Spleen (tissue), 11 donors: ENCODE measurements around the gene KREMEN2. TPM values are rescaled to one million over a fixed set of nuclear protein-coding genes. Genes with fewer than 3 reads are reported as not detected.

Experiments
- DNase-seq: peaks from one replicate; pipeline ENCODE4 v3.0.0-alpha.2; 2020
- H3K27ac ChIP-seq, 8 donors: fragments of 200-600 bp; sonication (generic) in 7 of 8; 1 replicate in 4 of 8; 2 replicates in 4 of 8; pipeline versions ENCODE4 v1.5.0 to v1.8.0; 2016 to 2021; ENCODE audit warnings: inconsistent platforms in 4 of 8, mild to moderate bottlenecking in 4 of 8, moderate library complexity in 1 of 8
- H3K27me3 ChIP-seq, 7 donors: fragments of 200-600 bp; sonication (generic) in 6 of 7; replicated peaks in 1 of 7; 1 replicate in 4 of 7; 2 replicates in 3 of 7; pipeline versions ENCODE4 v1.5.0 to v1.8.0; 2016 to 2021; ENCODE audit warnings: inconsistent platforms in 3 of 7, mild to moderate bottlenecking in 1 of 7
- H3K36me3 ChIP-seq, 6 donors: fragments of 200-600 bp; sonication (generic) in 5 of 6; 1 replicate in 4 of 6; 2 replicates in 2 of 6; pipeline versions ENCODE4 v1.5.0 to v1.8.0; 2016 to 2021; ENCODE audit warnings: inconsistent platforms in 2 of 6
- H3K4me1 ChIP-seq, 6 donors: fragments of 200-600 bp; sonication (generic) in 5 of 6; 1 replicate in 3 of 6; 2 replicates in 3 of 6; pipeline versions ENCODE4 v1.5.0 to v1.8.0; 2016 to 2021; ENCODE audit warnings: inconsistent platforms in 3 of 6
- H3K4me3 ChIP-seq, 8 donors: fragments of 200-600 bp; sonication (generic) in 7 of 8; 1 replicate in 4 of 8; 2 replicates in 4 of 8; pipeline versions ENCODE4 v1.5.0 to v1.8.0; 2016 to 2021; ENCODE audit warnings: inconsistent platforms in 4 of 8, mild to moderate bottlenecking in 4 of 8, moderate library complexity in 2 of 8
- H3K9me3 ChIP-seq, 8 donors: fragments of 200-600 bp; sonication (generic) in 7 of 8; 1 replicate in 4 of 8; 2 replicates in 4 of 8; pipeline versions ENCODE4 v1.5.0 to v1.8.0; 2016 to 2021; ENCODE audit warnings: inconsistent platforms in 4 of 8
- POLR2A ChIP-seq, 3 donors: fragments of 450-650 bp; IDR thresholded peaks; one replicate each; pipeline ENCODE4 v1.5.1; 2017; ENCODE audit warnings: antibody characterized with exemption in 3 of 3, mild to moderate bottlenecking in 1 of 3
- POLR2AphosphoS5 ChIP-seq, 3 donors: sonication (generic); formaldehyde crosslinking; IDR thresholded peaks; one replicate each; pipeline ENCODE4 v1.5.1; 2017; ENCODE audit warnings: antibody characterized with exemption in 3 of 3
- WGBS, 5 donors: extraction: QIAGEN DNeasy Blood & Tissue Kit in 3 of 5; methylation state at CpG; one replicate each; pipeline versions ENCODE4 v1.1.5 to v1.1.7; 2013 to 2018; 5-methylcytosine and 5-hydroxymethylcytosine counted together
- intact Hi-C: fragments of 100-400 bp; cut with DNase I; formaldehyde crosslinking; loops from one replicate; pipeline ENCODE4 v1.15.0; 2023; ENCODE audit warnings: low total_unique reads
- polyA plus RNA-seq, 3 donors: library from polyadenylated mRNA; stranded (reverse); fragments of 200-250 nt; gene quantifications; one replicate each; pipeline ENCODE4 v1.2.1, GENCODE V29; 2013
- total RNA-seq, 7 donors: library from RNA; depleted of rRNA in 3 of 7; stranded (reverse); fragments of >200 nt in 3 of 7; fragmentation: NEBNext Ultra II Directional in 4 of 7; extraction: Animal tissue kit (Norgen Biotek cat#: 25700) in 4 of 7; gene quantifications; one replicate each; pipeline versions ENCODE4 v1.1.0 to v1.2.1, GENCODE V29; 2016 to 2021
- TF ChIP-seq, protein P1 (sequence below), 11 experiments: fragments of 200-600 bp in 7 of 11; fragments of 450-650 bp in 4 of 11; sonication (generic) in 4 of 11; IDR thresholded peaks in 8 of 11; conservative IDR thresholded peaks in 3 of 11; 1 replicate in 7 of 11; 2 replicates in 4 of 11; pipeline versions ENCODE4 v1.4.0 to v1.8.0; 2016 to 2021; ENCODE audit warnings: antibody characterized with exemption in 11 of 11, inconsistent platforms in 4 of 11, mild to moderate bottlenecking in 1 of 11
- donor health status: healthy with polysubstance abuse.
- donor health status: DM: no; HTN: no; CAD: no; lungs with moderate emphysema.
- donor health status: DM: no; HTN: no; CAD: no.
- donor health status: Bipolar disorder and iron deficiency.
- donor health status: healthy.
- donor health status: DM: no; HTN: no; CAD: no.
- donor health status: DM: yes; HTN: yes; CAD: no.

The KREMEN2 gene
- total and polyA plus RNA-seq, 10 donors = 0.40 to 1.2 (median 0.42) TPM; not detected in 5

DNA sequence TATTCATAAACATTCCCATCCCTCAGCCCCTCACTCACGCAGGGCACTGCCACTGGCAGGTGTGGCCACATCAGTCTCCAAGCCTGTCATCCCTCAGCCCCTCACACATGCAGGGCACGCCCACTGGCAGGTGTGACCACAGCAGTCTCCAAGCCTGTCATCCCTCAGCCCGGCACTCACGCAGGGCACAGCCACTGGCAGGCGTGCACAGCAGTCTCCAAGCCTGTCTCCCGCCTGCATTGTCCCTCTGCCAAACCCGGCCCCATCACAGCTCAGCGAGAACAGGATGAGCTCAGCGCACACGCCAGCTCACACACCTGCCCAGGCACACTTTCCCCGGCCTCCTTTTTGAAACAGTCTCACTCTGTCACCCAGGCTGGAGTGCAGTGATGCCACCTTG is 11.4 kb upstream of the KREMEN2 start:
- Histone ChIP-seq H3K4me3 (no peak overlapping the region), H3K4me1 (peaks cover 0 to 24% (median 3%) of the 10 kb centered on the region in 6 donors), H3K9me3 (no peaks in the 10 kb centered on the region), H3K27ac (no peak overlapping the region), H3K27me3 (peaks cover 0 to 43% (median 22%) of the 10 kb centered on the region in 7 donors), H3K36me3 (peaks cover 0 to 26% (median 15%) of the 10 kb centered on the region in 6 donors)
- no peak for DNase-seq
- intact Hi-C loops = no loop called here
- WGBS, 5 donors = 63 to 79% (median 70%) methylated on average over 10 to 11 of the region's 11 CpGs
- TF ChIP-seq POLR2A (IDR thresholded peaks at IDR 0.05) (no peak), POLR2AphosphoS5 (IDR thresholded peaks at IDR 0.05) (no peak)
- TF ChIP-seq, protein P1, sequence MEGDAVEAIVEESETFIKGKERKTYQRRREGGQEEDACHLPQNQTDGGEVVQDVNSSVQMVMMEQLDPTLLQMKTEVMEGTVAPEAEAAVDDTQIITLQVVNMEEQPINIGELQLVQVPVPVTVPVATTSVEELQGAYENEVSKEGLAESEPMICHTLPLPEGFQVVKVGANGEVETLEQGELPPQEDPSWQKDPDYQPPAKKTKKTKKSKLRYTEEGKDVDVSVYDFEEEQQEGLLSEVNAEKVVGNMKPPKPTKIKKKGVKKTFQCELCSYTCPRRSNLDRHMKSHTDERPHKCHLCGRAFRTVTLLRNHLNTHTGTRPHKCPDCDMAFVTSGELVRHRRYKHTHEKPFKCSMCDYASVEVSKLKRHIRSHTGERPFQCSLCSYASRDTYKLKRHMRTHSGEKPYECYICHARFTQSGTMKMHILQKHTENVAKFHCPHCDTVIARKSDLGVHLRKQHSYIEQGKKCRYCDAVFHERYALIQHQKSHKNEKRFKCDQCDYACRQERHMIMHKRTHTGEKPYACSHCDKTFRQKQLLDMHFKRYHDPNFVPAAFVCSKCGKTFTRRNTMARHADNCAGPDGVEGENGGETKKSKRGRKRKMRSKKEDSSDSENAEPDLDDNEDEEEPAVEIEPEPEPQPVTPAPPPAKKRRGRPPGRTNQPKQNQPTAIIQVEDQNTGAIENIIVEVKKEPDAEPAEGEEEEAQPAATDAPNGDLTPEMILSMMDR (IDR thresholded peaks at IDR 0.05 in 8 of 11, conservative IDR thresholded peaks at IDR 0.05 in 3 of 11) = no peak

DNA sequence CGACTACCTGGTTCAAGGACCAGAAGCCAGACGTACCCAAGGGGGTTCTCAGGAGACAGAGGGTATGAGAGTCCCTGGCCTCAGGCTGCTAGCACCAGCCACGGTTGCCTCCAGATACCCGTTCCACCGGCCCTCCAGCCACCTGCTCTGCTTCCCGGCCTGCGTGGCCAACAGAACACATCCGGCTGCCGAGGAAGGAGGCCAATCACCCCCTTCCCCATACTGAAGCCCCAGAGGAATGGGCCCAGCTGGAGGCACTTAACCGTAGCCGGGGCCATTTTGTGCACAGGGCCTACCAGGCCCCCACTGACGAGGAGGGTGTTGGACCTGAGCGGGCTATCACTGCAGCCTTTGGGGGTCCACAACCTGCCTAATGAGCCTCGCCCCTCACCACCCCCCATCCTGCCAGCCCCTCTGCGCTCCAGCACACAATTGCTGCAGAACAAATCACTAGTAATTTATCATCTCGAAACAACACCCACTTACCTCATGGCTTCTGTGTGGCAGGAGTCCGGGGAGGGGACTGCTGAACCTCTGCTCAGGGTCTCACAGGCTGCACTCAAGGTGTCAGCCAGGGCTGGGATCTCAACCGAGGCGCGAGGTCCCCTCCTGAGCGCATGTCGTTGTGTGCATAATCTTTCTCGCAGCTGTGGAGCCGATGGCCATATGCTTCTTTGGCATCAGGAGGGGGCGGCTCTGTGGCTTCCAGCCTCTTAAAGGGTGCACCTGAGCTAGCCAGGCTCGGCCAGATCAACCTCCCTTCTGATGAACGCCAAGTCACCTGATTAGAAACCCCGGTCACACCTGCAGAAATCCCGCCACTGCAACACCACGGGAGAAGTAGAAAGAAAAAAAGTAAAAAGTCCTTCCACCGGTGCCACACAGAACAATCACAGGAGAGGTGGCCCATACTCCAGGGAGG is 10.1 kb upstream of the KREMEN2 start:
- Histone ChIP-seq H3K4me1 (peaks cover 0 to 24% (median 3%) of the 10 kb centered on the region in 6 donors), H3K27ac (no peak overlapping the region), H3K27me3 (peaks cover 0 to 54% (median 22%) of the 10 kb centered on the region in 7 donors), H3K9me3 (no peaks in the 10 kb centered on the region), H3K36me3 (peaks cover 0 to 18% (median 10%) of the 10 kb centered on the region in 6 donors), H3K4me3 (no peak overlapping the region)
- intact Hi-C loops = no loop called here
- WGBS, 5 donors = 47 to 68% (median 60%) methylated on average over 30 to 31 of the region's 31 CpGs
- peak; percentile 59 for DNase-seq
- peak in 1 of 3 donors; percentile 28 for TF ChIP-seq POLR2AphosphoS5 (IDR thresholded peaks at IDR 0.05)
- TF ChIP-seq POLR2A (IDR thresholded peaks at IDR 0.05) = no peak

DNA sequence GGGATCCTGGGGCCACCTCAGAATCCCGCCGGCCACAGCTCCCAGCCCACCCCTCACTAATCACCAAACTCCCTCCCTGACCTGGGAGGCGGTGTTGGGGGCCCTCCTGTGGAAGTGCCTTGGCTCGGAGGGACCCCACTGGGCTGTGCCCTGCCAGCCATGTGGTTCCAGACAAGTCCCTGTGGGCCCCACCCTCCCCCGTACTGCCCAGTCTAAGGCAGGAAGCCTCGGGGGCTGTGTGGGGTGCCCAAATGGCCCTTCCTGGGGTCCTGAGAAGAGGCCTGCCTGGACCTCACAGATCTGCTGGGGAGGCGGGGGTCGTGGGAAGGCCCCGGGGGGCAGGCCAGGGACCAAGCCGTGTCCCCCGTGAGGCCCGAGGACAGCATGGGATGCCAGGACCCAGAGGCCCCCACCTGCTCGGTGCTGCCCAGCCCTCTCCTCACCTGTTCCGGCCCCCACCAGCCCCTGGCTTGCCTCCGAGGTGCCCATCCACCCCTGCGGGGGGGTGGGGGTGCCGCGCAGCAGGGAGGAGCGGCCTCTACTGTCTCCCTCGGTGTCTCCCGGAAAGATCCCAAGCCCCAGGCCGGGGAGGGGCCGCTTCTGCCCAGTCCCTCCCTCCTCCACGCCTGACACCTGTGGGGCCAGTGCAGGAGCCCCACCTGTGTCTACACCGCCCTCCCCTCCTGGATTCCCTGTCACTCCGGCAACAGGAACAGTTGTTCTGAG is 9.3 kb upstream of the KREMEN2 start:
- Histone ChIP-seq H3K36me3 (peaks cover 0 to 10% (median 1%) of the 10 kb centered on the region in 6 donors), H3K27me3 (peaks cover 0 to 62% (median 25%) of the 10 kb centered on the region in 7 donors), H3K4me1 (peaks cover 0 to 24% (median 3%) of the 10 kb centered on the region in 6 donors), H3K27ac (no peak overlapping the region), H3K9me3 (no peaks in the 10 kb centered on the region), H3K4me3 (no peak overlapping the region)
- TF ChIP-seq, protein P1 (IDR thresholded peaks at IDR 0.05 in 8 of 11, conservative IDR thresholded peaks at IDR 0.05 in 3 of 11) = no peak
- no peak for TF ChIP-seq POLR2A (IDR thresholded peaks at IDR 0.05)
- no peak for TF ChIP-seq POLR2AphosphoS5 (IDR thresholded peaks at IDR 0.05)
- 61 to 75% (median 67%) methylated on average over 7 to 26 of the region's 26 CpGs for WGBS, 5 donors
- intact Hi-C loops = no loop called here
- DNase-seq = peak; percentile 64

DNA sequence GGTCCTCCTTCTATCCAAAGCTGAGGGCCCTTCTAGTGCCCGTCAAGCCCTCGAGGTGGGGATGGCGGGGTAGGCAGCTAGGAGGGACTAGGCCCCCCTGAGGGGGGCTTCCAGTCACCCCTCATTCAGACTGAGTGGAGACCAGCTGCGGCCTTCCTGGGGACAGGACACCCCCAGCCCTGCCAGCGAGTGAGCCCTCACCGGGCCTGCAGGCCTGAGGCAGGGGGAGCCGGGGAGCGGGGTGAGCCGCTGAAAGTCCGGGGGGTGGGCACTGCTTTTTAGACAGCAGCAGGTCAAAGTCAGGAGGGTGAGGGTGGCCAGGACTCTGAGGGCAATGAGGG is 8.7 kb upstream of the KREMEN2 start:
- Histone ChIP-seq H3K4me3 (peak overlapping the region in 1 of 8 donors; percentile 9), H3K4me1 (peaks cover 0 to 24% (median 3%) of the 10 kb centered on the region in 6 donors), H3K36me3 (peaks cover 0 to 4% (median 0%) of the 10 kb centered on the region in 6 donors), H3K27me3 (peaks cover 0 to 68% (median 27%) of the 10 kb centered on the region in 7 donors), H3K9me3 (no peaks in the 10 kb centered on the region), H3K27ac (peak overlapping the region in 1 of 8 donors; percentile 40)
- intact Hi-C loops = no loop called here
- peak; percentile 63 for DNase-seq
- 32 to 54% (median 41%) methylated on average over 3 to 10 of the region's 10 CpGs for WGBS, 5 donors
- TF ChIP-seq POLR2A (IDR thresholded peaks at IDR 0.05) (no peak), POLR2AphosphoS5 (IDR thresholded peaks at IDR 0.05) (no peak)
- TF ChIP-seq, protein P1 (IDR thresholded peaks at IDR 0.05 in 8 of 11, conservative IDR thresholded peaks at IDR 0.05 in 3 of 11) = no peak
